HepG2 (cell line): ENCODE measurements around the gene WDCP. TPM values are rescaled to one million over a fixed set of nuclear protein-coding genes. Genes with fewer than 3 reads are reported as not detected.
A peak's percentile ranks its signal among the peaks of the same experiment; 100 is the strongest.

ENCODE experiments used
- CEBPG ChIP-seq: IDR thresholded peaks from 2 replicates; pipeline ENCODE4 v1.6.1; 2016
- EZH2 ChIP-seq: conservative IDR thresholded peaks from 2 replicates; pipeline ENCODE4 v1.6.1; 2012; ENCODE audit warnings: mild to moderate bottlenecking, low read depth, low read length, moderate library complexity
- FOXA3 ChIP-seq: IDR thresholded peaks from 2 replicates; pipeline ENCODE4 v1.6.1; 2016; ENCODE audit warnings: missing genetic modification reagents, missing compliant biosample characterization
- FOXO1 ChIP-seq: sonication (generic); formaldehyde crosslinking; IDR thresholded peaks from 2 replicates; pipeline ENCODE4 v1.4.0; 2020; ENCODE audit warnings: missing genetic modification reagents
- IKZF4 ChIP-seq: sonication (generic); formaldehyde crosslinking; IDR thresholded peaks from 2 replicates; pipeline ENCODE4 v1.5.1; 2020; ENCODE audit warnings: borderline replicate concordance, mild to moderate bottlenecking, low read depth, missing genetic modification reagents; ENCODE audit errors: not compliant biosample characterization
- JUND ChIP-seq: sonication (generic); formaldehyde crosslinking; IDR thresholded peaks from 2 replicates; pipeline ENCODE4 v1.8.0; 2022; ENCODE audit warnings: mild to moderate bottlenecking, missing genetic modification reagents
- NFYB ChIP-seq: sonication (generic); formaldehyde crosslinking; IDR thresholded peaks from 2 replicates; pipeline ENCODE4 v1.4.0; 2020; ENCODE audit warnings: missing genetic modification reagents
- POLR2AphosphoS5 ChIP-seq: IDR thresholded peaks from 2 replicates; pipeline ENCODE4 v1.6.1; 2012; ENCODE audit warnings: low read depth, low read length
- RCOR2 ChIP-seq: IDR thresholded peaks from 2 replicates; pipeline ENCODE4 v1.6.1; 2016; ENCODE audit warnings: missing biosample characterization, missing genetic modification reagents
- SOX6 ChIP-seq, 2 experiments: fragments of 450-650 bp in 1 of 2; sonication (generic) in 1 of 2; formaldehyde crosslinking in 1 of 2; IDR thresholded peaks; 2 replicates each; pipeline versions ENCODE4 v1.4.0 to v1.6.1; 2017 to 2020; ENCODE audit warnings: antibody characterized with exemption in 1 of 2, mild to moderate bottlenecking in 1 of 2, missing genetic modification reagents in 1 of 2
- SP4 ChIP-seq: sonication (generic); formaldehyde crosslinking; IDR thresholded peaks from 2 replicates; pipeline ENCODE4 v1.8.1; 2023; ENCODE audit warnings: mild to moderate bottlenecking, missing genetic modification reagents
- SRY ChIP-seq: sonication (generic); formaldehyde crosslinking; IDR thresholded peaks from 2 replicates; pipeline ENCODE4 v1.8.0; 2022; ENCODE audit warnings: mild to moderate bottlenecking, missing genetic modification reagents
- TCF12 ChIP-seq, 2 experiments: fragments of 450-650 bp in 1 of 2; sonication (generic) in 1 of 2; formaldehyde crosslinking in 1 of 2; IDR thresholded peaks; 2 replicates each; pipeline versions ENCODE4 v1.6.1 to v1.8.0; 2017 to 2022; ENCODE audit warnings: antibody characterized with exemption in 1 of 2, mild to moderate bottlenecking in 1 of 2, missing genetic modification reagents in 1 of 2, moderate library complexity in 1 of 2
- ZFP82 ChIP-seq: sonication (generic); formaldehyde crosslinking; IDR thresholded peaks from 2 replicates; pipeline ENCODE4 v1.5.1; 2020; ENCODE audit warnings: mild to moderate bottlenecking, missing genetic modification reagents, borderline replicate concordance
- ZNF598 ChIP-seq: sonication (generic); formaldehyde crosslinking; IDR thresholded peaks from 2 replicates; pipeline ENCODE4 v1.5.1; 2020; ENCODE audit warnings: mild to moderate bottlenecking, missing genetic modification reagents, borderline replicate concordance
- polyA plus RNA-seq, 8 experiments: library from polyadenylated mRNA; depleted of rRNA in 3 of 8; stranded (reverse) in 7 of 8; unstranded in 1 of 8; fragments of >200 nt; fragmentation: Illumina TruSeq in 4 of 8; extraction: Trizol in 4 of 8; gene quantifications; 2 replicates each; pipeline versions ENCODE4 v1.2.1 to v1.2.3, GENCODE V29; 2011 to 2016; ENCODE audit warnings: low read depth in 4 of 8, missing spikeins in 1 of 8, mixed read lengths in 1 of 8; ENCODE audit not compliant: insufficient read depth in 1 of 8
- total RNA-seq, 5 experiments: library from RNA; depleted of rRNA; stranded (reverse); fragments of >200 nt; fragmentation: Illumina TruSeq; extraction: Trizol; gene quantifications; 2 replicates each; pipeline ENCODE4 v1.2.3, GENCODE V29; 2016; ENCODE audit warnings: low read depth in 1 of 5
- TF ChIP-seq, protein P1 (sequence below): sonication (generic); formaldehyde crosslinking; IDR thresholded peaks from 2 replicates; pipeline ENCODE4 v1.5.1; 2020; ENCODE audit warnings: missing genetic modification reagents, mild to moderate bottlenecking, borderline replicate concordance
- TF ChIP-seq, protein P2 (sequence below): sonication (generic); formaldehyde crosslinking; IDR thresholded peaks from 2 replicates; pipeline ENCODE4 v1.4.0; 2020; ENCODE audit warnings: mild to moderate bottlenecking, missing genetic modification reagents
- TF ChIP-seq, protein P3 (sequence below): sonication (generic); formaldehyde crosslinking; IDR thresholded peaks from 2 replicates; pipeline ENCODE4 v1.5.0; 2020; ENCODE audit warnings: missing genetic modification reagents
- TF ChIP-seq, protein P4 (sequence below): sonication (generic); formaldehyde crosslinking; IDR thresholded peaks from 2 replicates; pipeline ENCODE4 v1.8.1; 2023; ENCODE audit warnings: missing genetic modification reagents, mild to moderate bottlenecking, borderline replicate concordance
- TF ChIP-seq, protein P5 (sequence below): sonication (generic); formaldehyde crosslinking; IDR thresholded peaks from 2 replicates; pipeline ENCODE4 v1.5.1; 2020; ENCODE audit warnings: mild to moderate bottlenecking, missing genetic modification reagents, borderline replicate concordance

WDCP gene
- total and polyA plus RNA-seq, 2 of the 13 experiments (the other 11 are each of a cell fraction or from before 2014, with no cell fraction given) = 17.4 to 22.6 TPM

DNA sequence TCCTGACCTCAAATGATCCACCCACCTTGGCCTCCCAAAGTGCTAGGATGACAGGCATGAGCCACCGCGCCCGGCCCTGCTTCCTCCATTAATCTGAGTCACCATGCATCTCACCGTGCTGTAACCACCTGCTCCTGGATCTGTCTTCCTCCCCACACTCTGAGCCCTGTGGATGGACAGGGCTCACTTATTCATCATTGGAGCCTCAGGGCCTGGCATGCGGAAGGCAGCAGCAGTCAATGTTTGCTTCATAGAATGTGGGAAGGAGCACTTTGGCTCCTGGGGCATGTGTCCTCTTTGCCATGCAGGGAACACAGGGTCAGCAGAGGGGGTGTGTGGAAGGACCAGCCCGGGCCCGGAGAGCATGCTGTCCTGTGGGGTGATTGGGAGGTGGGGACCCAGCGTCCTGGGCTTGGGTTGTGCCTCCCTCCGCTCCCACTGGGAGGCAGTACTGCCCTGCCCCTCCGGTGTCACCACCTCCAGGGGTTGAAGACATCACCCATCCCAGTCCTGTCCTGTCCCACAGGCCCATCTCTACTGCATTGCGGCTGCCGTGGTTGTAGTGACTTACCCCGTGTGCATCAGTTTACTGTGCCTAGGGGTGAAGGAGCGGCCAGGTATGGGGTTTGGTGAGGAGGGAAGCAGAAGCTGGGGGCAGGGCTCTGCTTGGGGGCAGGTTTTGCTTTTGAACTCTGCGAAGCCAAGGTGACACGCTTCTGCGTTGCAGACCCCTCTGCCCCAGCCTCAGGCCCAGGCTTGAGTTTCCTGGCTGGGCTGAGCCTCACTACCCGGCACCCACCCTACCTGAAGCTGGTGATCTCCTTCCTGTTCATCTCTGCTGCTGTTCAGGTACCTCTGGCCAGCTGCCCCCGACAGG, 25.8 kb downstream of the WDCP start (continued):
- TF ChIP-seq, protein P1, sequence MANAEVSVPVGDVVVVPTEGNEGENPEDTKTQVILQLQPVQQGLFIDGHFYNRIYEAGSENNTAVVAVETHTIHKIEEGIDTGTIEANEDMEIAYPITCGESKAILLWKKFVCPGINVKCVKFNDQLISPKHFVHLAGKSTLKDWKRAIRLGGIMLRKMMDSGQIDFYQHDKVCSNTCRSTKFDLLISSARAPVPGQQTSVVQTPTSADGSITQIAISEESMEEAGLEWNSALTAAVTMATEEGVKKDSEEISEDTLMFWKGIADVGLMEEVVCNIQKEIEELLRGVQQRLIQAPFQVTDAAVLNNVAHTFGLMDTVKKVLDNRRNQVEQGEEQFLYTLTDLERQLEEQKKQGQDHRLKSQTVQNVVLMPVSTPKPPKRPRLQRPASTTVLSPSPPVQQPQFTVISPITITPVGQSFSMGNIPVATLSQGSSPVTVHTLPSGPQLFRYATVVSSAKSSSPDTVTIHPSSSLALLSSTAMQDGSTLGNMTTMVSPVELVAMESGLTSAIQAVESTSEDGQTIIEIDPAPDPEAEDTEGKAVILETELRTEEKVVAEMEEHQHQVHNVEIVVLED (CRISPR knock-in tag) = no peak; the same call in 1 of the 2 replicates
- TF ChIP-seq POLR2AphosphoS5 (no peak), FOXO1 (peak; percentile 55; the same call in 1 of the 2 replicates), FOXA3 (CRISPR knock-in tag) (no peak; the same call in 1 of the 2 replicates), TCF12 (IDR thresholded peaks at IDR 0.05) (no peak), TCF12 (CRISPR knock-in tag; IDR thresholded peaks at IDR 0.05) (no peak), EZH2 (no peak), ZNF598 (CRISPR knock-in tag) (0 out of 2 replicates have a peak, but pooled peaks have one; percentile 79), RCOR2 (no peak), SP4 (CRISPR knock-in tag) (peak; percentile 54; the same call in 1 of the 2 replicates), JUND (no peak), SOX6 (IDR thresholded peaks at IDR 0.05) (no peak), SOX6 (CRISPR knock-in tag; IDR thresholded peaks at IDR 0.05) (peak; percentile 42; the same call in 1 of the 2 replicates), NFYB (CRISPR knock-in tag) (no peak), ZFP82 (CRISPR knock-in tag) (no peak), IKZF4 (CRISPR knock-in tag) (no peak), SRY (no peak), CEBPG (CRISPR knock-in tag) (peak; percentile 18; the same call in 1 of the 2 replicates)
- TF ChIP-seq, protein P2, sequence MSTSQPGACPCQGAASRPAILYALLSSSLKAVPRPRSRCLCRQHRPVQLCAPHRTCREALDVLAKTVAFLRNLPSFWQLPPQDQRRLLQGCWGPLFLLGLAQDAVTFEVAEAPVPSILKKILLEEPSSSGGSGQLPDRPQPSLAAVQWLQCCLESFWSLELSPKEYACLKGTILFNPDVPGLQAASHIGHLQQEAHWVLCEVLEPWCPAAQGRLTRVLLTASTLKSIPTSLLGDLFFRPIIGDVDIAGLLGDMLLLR (CRISPR knock-in tag) = no peak
- TF ChIP-seq, protein P3, sequence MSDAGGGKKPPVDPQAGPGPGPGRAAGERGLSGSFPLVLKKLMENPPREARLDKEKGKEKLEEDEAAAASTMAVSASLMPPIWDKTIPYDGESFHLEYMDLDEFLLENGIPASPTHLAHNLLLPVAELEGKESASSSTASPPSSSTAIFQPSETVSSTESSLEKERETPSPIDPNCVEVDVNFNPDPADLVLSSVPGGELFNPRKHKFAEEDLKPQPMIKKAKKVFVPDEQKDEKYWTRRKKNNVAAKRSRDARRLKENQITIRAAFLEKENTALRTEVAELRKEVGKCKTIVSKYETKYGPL = no peak
- TF ChIP-seq, protein P4, sequence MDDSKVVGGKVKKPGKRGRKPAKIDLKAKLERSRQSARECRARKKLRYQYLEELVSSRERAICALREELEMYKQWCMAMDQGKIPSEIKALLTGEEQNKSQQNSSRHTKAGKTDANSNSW (CRISPR knock-in tag) = no peak
- TF ChIP-seq, protein P5, sequence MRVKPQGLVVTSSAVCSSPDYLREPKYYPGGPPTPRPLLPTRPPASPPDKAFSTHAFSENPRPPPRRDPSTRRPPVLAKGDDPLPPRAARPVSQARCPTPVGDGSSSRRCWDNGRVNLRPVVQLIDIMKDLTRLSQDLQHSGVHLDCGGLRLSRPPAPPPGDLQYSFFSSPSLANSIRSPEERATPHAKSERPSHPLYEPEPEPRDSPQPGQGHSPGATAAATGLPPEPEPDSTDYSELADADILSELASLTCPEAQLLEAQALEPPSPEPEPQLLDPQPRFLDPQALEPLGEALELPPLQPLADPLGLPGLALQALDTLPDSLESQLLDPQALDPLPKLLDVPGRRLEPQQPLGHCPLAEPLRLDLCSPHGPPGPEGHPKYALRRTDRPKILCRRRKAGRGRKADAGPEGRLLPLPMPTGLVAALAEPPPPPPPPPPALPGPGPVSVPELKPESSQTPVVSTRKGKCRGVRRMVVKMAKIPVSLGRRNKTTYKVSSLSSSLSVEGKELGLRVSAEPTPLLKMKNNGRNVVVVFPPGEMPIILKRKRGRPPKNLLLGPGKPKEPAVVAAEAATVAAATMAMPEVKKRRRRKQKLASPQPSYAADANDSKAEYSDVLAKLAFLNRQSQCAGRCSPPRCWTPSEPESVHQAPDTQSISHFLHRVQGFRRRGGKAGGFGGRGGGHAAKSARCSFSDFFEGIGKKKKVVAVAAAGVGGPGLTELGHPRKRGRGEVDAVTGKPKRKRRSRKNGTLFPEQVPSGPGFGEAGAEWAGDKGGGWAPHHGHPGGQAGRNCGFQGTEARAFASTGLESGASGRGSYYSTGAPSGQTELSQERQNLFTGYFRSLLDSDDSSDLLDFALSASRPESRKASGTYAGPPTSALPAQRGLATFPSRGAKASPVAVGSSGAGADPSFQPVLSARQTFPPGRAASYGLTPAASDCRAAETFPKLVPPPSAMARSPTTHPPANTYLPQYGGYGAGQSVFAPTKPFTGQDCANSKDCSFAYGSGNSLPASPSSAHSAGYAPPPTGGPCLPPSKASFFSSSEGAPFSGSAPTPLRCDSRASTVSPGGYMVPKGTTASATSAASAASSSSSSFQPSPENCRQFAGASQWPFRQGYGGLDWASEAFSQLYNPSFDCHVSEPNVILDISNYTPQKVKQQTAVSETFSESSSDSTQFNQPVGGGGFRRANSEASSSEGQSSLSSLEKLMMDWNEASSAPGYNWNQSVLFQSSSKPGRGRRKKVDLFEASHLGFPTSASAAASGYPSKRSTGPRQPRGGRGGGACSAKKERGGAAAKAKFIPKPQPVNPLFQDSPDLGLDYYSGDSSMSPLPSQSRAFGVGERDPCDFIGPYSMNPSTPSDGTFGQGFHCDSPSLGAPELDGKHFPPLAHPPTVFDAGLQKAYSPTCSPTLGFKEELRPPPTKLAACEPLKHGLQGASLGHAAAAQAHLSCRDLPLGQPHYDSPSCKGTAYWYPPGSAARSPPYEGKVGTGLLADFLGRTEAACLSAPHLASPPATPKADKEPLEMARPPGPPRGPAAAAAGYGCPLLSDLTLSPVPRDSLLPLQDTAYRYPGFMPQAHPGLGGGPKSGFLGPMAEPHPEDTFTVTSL (CRISPR knock-in tag) = no peak
